HCT116 (cell line): Measurements from ENCODE around the gene GIT1. TPM values are rescaled to one million over a fixed set of nuclear protein-coding genes. Genes with fewer than 3 reads are reported as not detected.

Experiments used
- ATAC-seq: fragments of 200-7000 bp; cut with Tn5 transposase; 2 replicates; pipeline ENCODE4 v1.9.1; 2020; ENCODE audit warnings: mild to moderate bottlenecking, moderate library complexity
- BruUV-seq: library from RNA; stranded (reverse); fragments of 400-500 nt; replicated peaks from 2 replicates; lab custom pipeline; 2021; lab: Mats Ljungman, UMichigan
- CTCF ChIA-PET: fragments of 300-600 bp; sonication (Branson Sonifier 250); formaldehyde crosslinking; loops from one replicate; lab custom pipeline; 2021; ENCODE audit warnings: antibody characterized with exemption; lab: Charles Lee
- POLR2A ChIA-PET: fragments of 300-600, 350-600 bp; sonication (Branson Sonifier 250); formaldehyde crosslinking; loops from one replicate; lab custom pipeline; 2021; ENCODE audit warnings: antibody characterized with exemption; lab: Charles Lee
- RAD21 ChIA-PET, 2 experiments: fragments of 300-600 bp; sonication (Branson Sonifier 250); formaldehyde crosslinking; loops; one replicate each; lab custom pipeline; 2023; ENCODE audit warnings: low total read pairs in 2 of 2; ENCODE audit not compliant: uncharacterized antibody in 2 of 2, unreplicated experiment in 2 of 2, low non-redundant PET in 1 of 2; lab: Charles Lee
- DNase-seq: peaks from one replicate; pipeline ENCODE4 v3.0.0-alpha.2; 2010; ENCODE audit warnings: low read depth, low spot score
- H2AFZ ChIP-seq: fragments of 200-600 bp; shearing (Covaris generic), sonication (generic); 2 replicates; pipeline ENCODE4 v1.6.1; 2017; ENCODE audit warnings: low read depth, mixed run types, mixed read lengths, antibody characterized with exemption, low read length; ENCODE audit not compliant: poor library complexity, severe bottlenecking
- H3K27ac ChIP-seq: 2 replicates; pipeline ENCODE4 v1.5.1; 2012; ENCODE audit warnings: low read depth, low read length
- H3K27me3 ChIP-seq: fragments of 200-600 bp; sonication (generic); 2 replicates; pipeline ENCODE4 v1.6.1; 2016; ENCODE audit warnings: mixed run types, low read length, mixed read lengths; ENCODE audit not compliant: insufficient read depth
- H3K36me3 ChIP-seq, 2 experiments: fragments of 200-500 bp in 1 of 2; fragments of 200-600 bp in 1 of 2; sonication (Bioruptor generic) in 1 of 2; sonication (generic) in 1 of 2; 2 replicates each; pipeline versions ENCODE4 v1.5.1 to v1.6.1; 2014 to 2016; ENCODE audit warnings: low read length in 2 of 2, inconsistent platforms in 1 of 2, mixed read lengths in 1 of 2, mixed run types in 1 of 2; ENCODE audit not compliant: insufficient read depth in 2 of 2, control insufficient read depth in 1 of 2
- H3K4me1 ChIP-seq, 2 experiments: fragments of 200-600 bp in 1 of 2; sonication (generic) in 1 of 2; 2 replicates each; pipeline versions ENCODE4 v1.5.1 to v1.6.1; 2012 to 2017; ENCODE audit warnings: low read length in 2 of 2, inconsistent platforms in 1 of 2, mild to moderate bottlenecking in 1 of 2, mixed read lengths in 1 of 2, mixed run types in 1 of 2, moderate library complexity in 1 of 2; ENCODE audit not compliant: insufficient read depth in 2 of 2, control insufficient read depth in 1 of 2
- H3K4me2 ChIP-seq: fragments of 200-600 bp; sonication (generic); 2 replicates; pipeline ENCODE4 v1.6.1; 2017; ENCODE audit warnings: mixed run types, low read length, mixed read lengths
- H3K4me3 ChIP-seq, 2 experiments: fragments of 200-600 bp in 1 of 2; sonication (generic) in 1 of 2; replicated peaks in 1 of 2; 2 replicates each; pipeline ENCODE4 v1.5.1; 2011 to 2016; ENCODE audit warnings: low read length in 2 of 2, control low read depth in 1 of 2, low read depth in 1 of 2, mild to moderate bottlenecking in 1 of 2, mixed read lengths in 1 of 2, mixed run types in 1 of 2
- H3K79me2 ChIP-seq: fragments of 200-600 bp; sonication (generic); 2 replicates; pipeline ENCODE4 v1.6.1; 2017; ENCODE audit warnings: mild to moderate bottlenecking, mixed run types, low read length, moderate library complexity, mixed read lengths; ENCODE audit not compliant: insufficient read depth
- H3K9ac ChIP-seq: fragments of 200-600 bp; sonication (generic); 2 replicates; pipeline ENCODE4 v1.6.1; 2016; ENCODE audit warnings: low read length, mixed read lengths
- H3K9me2 ChIP-seq: fragments of 200-600 bp; sonication (generic), shearing (Covaris generic); 2 replicates; pipeline ENCODE4 v1.6.1; 2017; ENCODE audit warnings: mixed run types, mild to moderate bottlenecking, moderate library complexity; ENCODE audit not compliant: insufficient read depth
- H3K9me3 ChIP-seq, 2 experiments: fragments of 200-500 bp in 1 of 2; fragments of 200-600 bp in 1 of 2; sonication (Bioruptor generic) in 1 of 2; sonication (generic) in 1 of 2; 2 replicates each; pipeline ENCODE4 v1.6.1; 2014 to 2017; ENCODE audit warnings: low read length in 2 of 2, mixed read lengths in 2 of 2, inconsistent platforms in 1 of 2, low read depth in 1 of 2, mild to moderate bottlenecking in 1 of 2, mixed run types in 1 of 2, moderate library complexity in 1 of 2; ENCODE audit not compliant: control insufficient read depth in 1 of 2, insufficient read depth in 1 of 2
- H4K20me1 ChIP-seq: fragments of 200-600 bp; sonication (generic), shearing (Covaris generic); 2 replicates; pipeline ENCODE4 v1.6.1; 2017; ENCODE audit warnings: mixed run types, mild to moderate bottlenecking, moderate library complexity; ENCODE audit not compliant: insufficient read depth
- CBX3 ChIP-seq: IDR thresholded peaks from 2 replicates; pipeline ENCODE4 v1.6.1; 2012; ENCODE audit warnings: low read depth
- CEBPB ChIP-seq: IDR thresholded peaks from 2 replicates; pipeline ENCODE4 v1.6.1; 2012; ENCODE audit warnings: low read depth
- CTCF ChIP-seq, 3 experiments: fragments of 200-600 bp in 1 of 3; sonication (generic) in 1 of 3; IDR thresholded peaks in 2 of 3; conservative IDR thresholded peaks in 1 of 3; 2 replicates each; pipeline ENCODE4 v1.5.1; 2012 to 2017; ENCODE audit warnings: low read depth in 2 of 3, low read length in 2 of 3, antibody characterized with exemption in 1 of 3, borderline replicate concordance in 1 of 3, control low read depth in 1 of 3, mild to moderate bottlenecking in 1 of 3, mixed read lengths in 1 of 3, mixed run types in 1 of 3, moderate library complexity in 1 of 3; ENCODE audit not compliant: insufficient read depth in 1 of 3
- ELF1 ChIP-seq: IDR thresholded peaks from 2 replicates; pipeline ENCODE4 v1.6.1; 2012; ENCODE audit warnings: low read depth, borderline replicate concordance
- FOSL1 ChIP-seq: IDR thresholded peaks from 2 replicates; pipeline ENCODE4 v1.6.1; 2012; ENCODE audit warnings: low read depth
- JUND ChIP-seq: IDR thresholded peaks from 2 replicates; pipeline ENCODE4 v1.6.1; 2012
- POLR2A ChIP-seq: IDR thresholded peaks from 2 replicates; pipeline ENCODE4 v1.7.0; 2011; ENCODE audit warnings: borderline replicate concordance; ENCODE audit not compliant: insufficient read depth, insufficient read length; ENCODE audit errors: extremely low read depth
- POLR2AphosphoS5 ChIP-seq: IDR thresholded peaks from 2 replicates; pipeline ENCODE4 v1.6.1; 2011; ENCODE audit warnings: mild to moderate bottlenecking, low read depth, low read length, moderate library complexity
- RAD21 ChIP-seq: IDR thresholded peaks from 2 replicates; pipeline ENCODE4 v1.6.1; 2012; ENCODE audit warnings: low read depth, mild to moderate bottlenecking
- REST ChIP-seq: IDR thresholded peaks from 2 replicates; pipeline ENCODE4 v1.6.1; 2012; ENCODE audit warnings: low read depth
- SIN3A ChIP-seq: IDR thresholded peaks from 2 replicates; pipeline ENCODE4 v1.6.1; 2012; ENCODE audit warnings: low read depth
- SP1 ChIP-seq: IDR thresholded peaks from 2 replicates; pipeline ENCODE4 v1.6.1; 2012; ENCODE audit warnings: low read depth
- SRF ChIP-seq: IDR thresholded peaks from 2 replicates; pipeline ENCODE4 v1.6.1; 2012; ENCODE audit warnings: low read depth
- TCF7L2 ChIP-seq: IDR thresholded peaks from 2 replicates; pipeline ENCODE4 v1.7.0; 2011; ENCODE audit warnings: borderline replicate concordance, inconsistent platforms; ENCODE audit not compliant: insufficient read depth, insufficient read length; ENCODE audit errors: extremely low read depth
- YY1 ChIP-seq: IDR thresholded peaks from 2 replicates; pipeline ENCODE4 v1.6.1; 2011; ENCODE audit warnings: low read length, low read depth, moderate library complexity, mild to moderate bottlenecking; ENCODE audit not compliant: insufficient replicate concordance; ENCODE audit errors: extremely low read depth
- ZFX ChIP-seq: fragments of 450-650 bp; IDR thresholded peaks from 2 replicates; pipeline ENCODE4 v1.6.1; 2017
- ZNF274 ChIP-seq: fragments of 200-500 bp; sonication (Bioruptor generic); IDR thresholded peaks from 2 replicates; pipeline ENCODE4 v1.6.1; 2014; ENCODE audit warnings: mild to moderate bottlenecking, low read depth, low read length, inconsistent platforms
- intact Hi-C: fragments of 100-400 bp; cut with micrococcal nuclease; formaldehyde crosslinking; loops from 2 replicates; pipeline ENCODE4 v1.10.0; 2022
- total RNA-seq: library from RNA; stranded (reverse); gene quantifications from one replicate; pipeline ENCODE4 v1.2.1, GENCODE V29; 2021; ENCODE audit not compliant: unreplicated experiment
- TF ChIP-seq, protein P1 (sequence below): IDR thresholded peaks from 2 replicates; pipeline ENCODE4 v1.6.1; 2012
- TF ChIP-seq, protein P2 (sequence below): IDR thresholded peaks from 2 replicates; pipeline ENCODE4 v1.6.1; 2011; ENCODE audit warnings: mild to moderate bottlenecking, low read length, moderate library complexity; ENCODE audit not compliant: insufficient replicate concordance; ENCODE audit errors: extremely low read depth

Gene GIT1
- total RNA-seq, 1 experiment from 2014 or later: 76.5 TPM

- TF ChIP-seq JUND (no peak), POLR2A (no peak), POLR2AphosphoS5 (no peak), YY1 (no peak)
- TF ChIP-seq, all 23 proteins: peak for 0
Measured at GRCh38 chr17:29560316-29560715, 29.1 kb downstream of the GIT1 start (continued).

- H3K36me3 ChIP-seq: peaks cover 3 to 4% of the 10 kb centered on the region in 2 experiments; a peak in 1 of 4 replicates
- no peak overlapping the region for H3K9ac ChIP-seq
- no peaks in the 10 kb centered on the region for H4K20me1 ChIP-seq
- intact Hi-C loops: no loop called here
- H3K9me3 ChIP-seq: no peaks in the 10 kb centered on the region
- CTCF ChIA-PET: no interaction called here
- no peak overlapping the region for H3K4me2 ChIP-seq
- POLR2A ChIA-PET: no interaction called here
- DNase-seq (no peak), ATAC-seq (no peak)
- RAD21 ChIA-PET: no interaction called here
- BruUV-seq: no TSS peak
- H3K4me3 ChIP-seq: no peak overlapping the region
- peaks cover 0 to under 1% of the 10 kb centered on the region in 2 experiments; a peak in 2 of 4 replicates for H3K4me1 ChIP-seq
- H2AFZ ChIP-seq: no peak overlapping the region
- no peaks in the 10 kb centered on the region for H3K9me2 ChIP-seq
- TF ChIP-seq SP1 (no peak), SIN3A (no peak), ZNF274 (no peak), ELF1 (no peak), CEBPB (no peak), POLR2AphosphoS5 (no peak), ZFX (no peak), REST (no peak), RAD21 (no peak), SRF (no peak), YY1 (no peak), CTCF (IDR thresholded peaks at IDR 0.05 in 2 of 3, conservative IDR thresholded peaks at IDR 0.05 in 1 of 3; ENCODE audit: borderline replicate concordance in 1 of 3, insufficient read depth in 1 of 3, low read depth in 2 of 3, low read length in 2 of 3) (no peak), JUND (no peak), FOSL1 (no peak), TCF7L2 (no peak), CBX3 (no peak)
- TF ChIP-seq, protein P1, sequence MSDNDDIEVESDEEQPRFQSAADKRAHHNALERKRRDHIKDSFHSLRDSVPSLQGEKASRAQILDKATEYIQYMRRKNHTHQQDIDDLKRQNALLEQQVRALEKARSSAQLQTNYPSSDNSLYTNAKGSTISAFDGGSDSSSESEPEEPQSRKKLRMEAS: no peak
- TF ChIP-seq, protein P2, sequence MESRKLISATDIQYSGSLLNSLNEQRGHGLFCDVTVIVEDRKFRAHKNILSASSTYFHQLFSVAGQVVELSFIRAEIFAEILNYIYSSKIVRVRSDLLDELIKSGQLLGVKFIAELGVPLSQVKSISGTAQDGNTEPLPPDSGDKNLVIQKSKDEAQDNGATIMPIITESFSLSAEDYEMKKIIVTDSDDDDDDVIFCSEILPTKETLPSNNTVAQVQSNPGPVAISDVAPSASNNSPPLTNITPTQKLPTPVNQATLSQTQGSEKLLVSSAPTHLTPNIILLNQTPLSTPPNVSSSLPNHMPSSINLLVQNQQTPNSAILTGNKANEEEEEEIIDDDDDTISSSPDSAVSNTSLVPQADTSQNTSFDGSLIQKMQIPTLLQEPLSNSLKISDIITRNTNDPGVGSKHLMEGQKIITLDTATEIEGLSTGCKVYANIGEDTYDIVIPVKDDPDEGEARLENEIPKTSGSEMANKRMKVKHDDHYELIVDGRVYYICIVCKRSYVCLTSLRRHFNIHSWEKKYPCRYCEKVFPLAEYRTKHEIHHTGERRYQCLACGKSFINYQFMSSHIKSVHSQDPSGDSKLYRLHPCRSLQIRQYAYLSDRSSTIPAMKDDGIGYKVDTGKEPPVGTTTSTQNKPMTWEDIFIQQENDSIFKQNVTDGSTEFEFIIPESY: no peak
- no peaks in the 10 kb centered on the region for H3K27me3 ChIP-seq
- H3K79me2 ChIP-seq: 0 out of 2 replicates have a peak, but pooled peaks cover under 1% of the 10 kb centered on the region
- H3K27ac ChIP-seq: no peak overlapping the region
Measured at GRCh38 chr17:29559640-29560039, 29.8 kb downstream of the GIT1 start.
